Stomach (tissue), 4 donors: Measurements from ENCODE around the gene LPAR1.

Experiments used
- CTCF ChIP-seq, 7 experiments: fragments of 450-650 bp in 4 of 7; fragments of 200-600 bp in 3 of 7; sonication (generic) in 3 of 7; IDR thresholded peaks; one replicate each; pipeline ENCODE4 v1.5.1; 2016 to 2019; ENCODE audit warnings: antibody characterized with exemption in 7 of 7, control low read depth in 2 of 7, mild to moderate bottlenecking in 1 of 7
- EP300 ChIP-seq: sonication (generic); formaldehyde crosslinking; IDR thresholded peaks from one replicate; pipeline ENCODE4 v1.6.1; 2017; ENCODE audit warnings: antibody characterized with exemption
- POLR2A ChIP-seq, 4 donors: fragments of 450-650 bp; IDR thresholded peaks; one replicate each; pipeline ENCODE4 v1.6.1; 2016; ENCODE audit warnings: antibody characterized with exemption in 4 of 4, control low read depth in 2 of 4, mild to moderate bottlenecking in 1 of 4, moderate library complexity in 1 of 4
- POLR2AphosphoS5 ChIP-seq, 3 donors: sonication (generic); formaldehyde crosslinking; IDR thresholded peaks; one replicate each; pipeline ENCODE4 v1.6.1; 2016; ENCODE audit warnings: antibody characterized with exemption in 3 of 3

GRCh38 chr9:110938242-110938641, 100.0 kb downstream of the LPAR1 start:
- TF ChIP-seq CTCF (IDR thresholded peaks at IDR 0.05): no peak
- no peak for TF ChIP-seq EP300
- no peak for TF ChIP-seq POLR2AphosphoS5 (IDR thresholded peaks at IDR 0.05)
- no peak for TF ChIP-seq POLR2A (IDR thresholded peaks at IDR 0.05)
